ENCODE results near the gene TRIM63. TPM values are rescaled to one million over a fixed set of nuclear protein-coding genes. Genes with fewer than 3 reads are reported as not detected.

The TRIM63 gene
- total RNA-seq, 1 experiment from 2014 or later, result not detected

- Histone ChIP-seq H3K27me3 (ENCODE audit: insufficient read depth, low read length) (no peaks in the 10 kb centered on the region), H2BK20ac (ENCODE audit: low read depth, low read length, poor library complexity, severe bottlenecking) (no peak overlapping the region), H3K79me1 (ENCODE audit: insufficient read depth, low read depth, low read length, poor library complexity, severe bottlenecking) (no peaks in the 10 kb centered on the region), H4K20me1 (ENCODE audit: control insufficient read depth, insufficient read depth, insufficient read length) (no peaks in the 10 kb centered on the region), H3K18ac (ENCODE audit: insufficient read length, low read depth, low read length) (no peak overlapping the region), H2BK12ac (ENCODE audit: insufficient read length, low read depth, low read length) (no peak overlapping the region), H2BK120ac (ENCODE audit: low read depth, low read length, poor library complexity, severe bottlenecking) (no peak overlapping the region), H2AK5ac (ENCODE audit: insufficient read length, low read length) (no peak overlapping the region), H3K4ac (ENCODE audit: low read depth, low read length) (no peak overlapping the region), H4K91ac (ENCODE audit: insufficient read length, low read depth, low read length) (no peak overlapping the region), H4K8ac (replicated peaks; ENCODE audit: insufficient read length, low read depth, low read length) (no peak overlapping the region), H3K23ac (ENCODE audit: insufficient read length, low read depth, low read length) (no peak overlapping the region), H2BK5ac (ENCODE audit: insufficient read length, low read length) (no peak overlapping the region), H3K4me2 (ENCODE audit: insufficient read depth, insufficient read length, low read length) (no peak overlapping the region), H2AFZ (ENCODE audit: low read length) (no peak overlapping the region), H4K5ac (ENCODE audit: insufficient read length, low read depth, low read length) (no peak overlapping the region), H3K56ac (ENCODE audit: insufficient read length, low read depth, low read length) (no peak overlapping the region), H3K9me3 (ENCODE audit: control insufficient read depth, low read depth, low read length) (no peaks in the 10 kb centered on the region), H3K4me1 (ENCODE audit: insufficient read depth, low read length) (no peaks in the 10 kb centered on the region), H2BK15ac (ENCODE audit: low read depth, low read length) (no peak overlapping the region), H3K14ac (ENCODE audit: insufficient read depth, low read length) (no peak overlapping the region), H3K79me2 (ENCODE audit: insufficient read depth, low read length) (no peaks in the 10 kb centered on the region), H3K27ac (ENCODE audit: insufficient read length, low read depth, low read length) (no peak overlapping the region), H3K23me2 (ENCODE audit: insufficient read length, low read depth, low read length, poor library complexity, severe bottlenecking) (no peaks in the 10 kb centered on the region), H3T11ph (ENCODE audit: low read length) (no peak overlapping the region), H3K9ac (ENCODE audit: extremely low read depth, insufficient read length, low read length) (no peak overlapping the region)
- no peaks in the 10 kb centered on the region for H3K36me3 Mint-ChIP-seq (ENCODE audit: insufficient read depth in 1 of 3, low read depth in 3 of 3)
- WGBS (ENCODE audit: extremely low coverage, insufficient read length, low lambda C conversion rate), result no CpG with 5 or more reads among the region's 5 CpGs
- no peak overlapping the region for H3K4me3 Mint-ChIP-seq
- TF ChIP-seq CTCF (conservative IDR thresholded peaks at IDR 0.05), result no peak
- H3K27me3 Mint-ChIP-seq (ENCODE audit: low read depth), result no peaks in the 10 kb centered on the region; the same call in none of the 2 replicates
- no peaks in the 10 kb centered on the region for H3K9me3 Mint-ChIP-seq
- no peak overlapping the region for H3K27ac Mint-ChIP-seq
- H3K4me1 Mint-ChIP-seq, result peaks cover 9 to 24% of the 10 kb centered on the region in 2 experiments
- DNase-seq, result no peak
Measured at GRCh38 chr1:26023826-26024225, 43.6 kb downstream of the TRIM63 start.
